Activated naive CD8-positive, alpha-beta T cell (primary cell): ENCODE measurements around the gene RANBP10.
A peak's percentile ranks its signal among the peaks of the same experiment; 100 is the strongest.
"Not testable (repeated sequence)": the region's sequence is repeated elsewhere in the genome, so short reads cannot be mapped to it uniquely, and the experiment has no call there.

ENCODE experiments used
- H3K27ac Mint-ChIP-seq: one replicate; pipeline ENCODE4 v1.8.0; 2021; ENCODE audit warnings: mixed read lengths
- H3K27me3 Mint-ChIP-seq: one replicate; pipeline ENCODE4 v1.8.0; 2021; ENCODE audit warnings: mixed read lengths
- H3K36me3 Mint-ChIP-seq: one replicate; pipeline ENCODE4 v1.8.0; 2021; ENCODE audit warnings: mixed read lengths
- H3K4me1 Mint-ChIP-seq: one replicate; pipeline ENCODE4 v1.8.0; 2021; ENCODE audit warnings: low read depth, mixed read lengths
- H3K4me3 Mint-ChIP-seq: one replicate; pipeline ENCODE4 v1.8.0; 2021; ENCODE audit warnings: mild to moderate bottlenecking, mixed read lengths
- H3K9me3 Mint-ChIP-seq: one replicate; pipeline ENCODE4 v1.8.0; 2021; ENCODE audit warnings: low read depth, mixed read lengths

Gene RANBP10

GRCh38 chr16:67708368-67708771, 98.0 kb downstream of the RANBP10 start:
- no peak overlapping the region for H3K4me3 Mint-ChIP-seq
- H3K27me3 Mint-ChIP-seq: no peaks in the 10 kb centered on the region
- H3K27ac Mint-ChIP-seq: no peak overlapping the region
- H3K9me3 Mint-ChIP-seq: no peaks in the 10 kb centered on the region
- H3K4me1 Mint-ChIP-seq: peaks cover 19% of the 10 kb centered on the region
- H3K36me3 Mint-ChIP-seq: no peaks in the 10 kb centered on the region

DNA sequence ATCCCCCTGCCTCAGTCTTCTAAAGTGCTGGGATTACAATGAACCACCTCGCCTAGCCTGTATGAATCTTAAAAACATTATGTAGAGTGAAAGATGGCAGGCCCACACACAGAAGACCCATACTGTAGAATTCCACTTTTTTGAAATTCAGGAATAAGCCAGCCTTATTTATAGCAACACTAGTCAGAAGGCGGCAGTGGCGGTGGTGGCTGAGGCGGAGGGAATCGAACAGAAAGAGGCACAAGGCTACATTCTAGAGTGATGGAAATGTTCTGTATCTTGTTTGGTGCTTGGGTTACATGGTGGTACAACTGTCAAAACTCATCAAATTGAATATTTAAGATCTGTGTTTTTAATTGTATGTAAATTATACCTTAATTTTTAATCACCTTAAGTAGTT, 98.6 kb downstream of the RANBP10 start:
- no peak overlapping the region for H3K4me3 Mint-ChIP-seq
- H3K9me3 Mint-ChIP-seq: no peaks in the 10 kb centered on the region
- no peak overlapping the region for H3K27ac Mint-ChIP-seq
- H3K4me1 Mint-ChIP-seq: peaks cover 23% of the 10 kb centered on the region
- H3K27me3 Mint-ChIP-seq: no peaks in the 10 kb centered on the region
- H3K36me3 Mint-ChIP-seq: no peaks in the 10 kb centered on the region

- Mint-ChIP-seq H3K27ac (no peak overlapping the region), H3K4me1 (peaks cover 26% of the 10 kb centered on the region), H3K9me3 (no peaks in the 10 kb centered on the region), H3K4me3 (no peak overlapping the region), H3K27me3 (no peaks in the 10 kb centered on the region), H3K36me3 (no peaks in the 10 kb centered on the region)
These were observed 99.2 kb downstream of the RANBP10 start for GRCh38 chr16:67707210-67707609.

DNA sequence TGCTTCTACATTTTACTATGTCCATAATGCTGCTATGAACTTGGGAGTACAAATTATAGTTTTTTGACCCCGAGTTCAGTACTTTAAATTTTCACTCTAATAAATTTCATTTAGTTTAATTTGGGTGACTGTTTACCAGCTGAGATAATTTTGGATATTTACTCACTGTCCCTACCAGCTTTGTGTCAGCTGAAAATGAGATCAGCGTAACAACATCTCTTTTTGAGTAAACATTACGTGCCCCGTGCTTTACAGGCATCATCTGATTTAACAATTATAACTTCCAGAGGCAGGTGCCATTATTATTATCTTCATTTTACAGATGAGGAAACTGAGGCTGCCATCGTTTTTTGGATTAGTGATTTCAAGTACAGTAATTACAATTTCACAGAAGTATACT, 102.2 kb downstream of the RANBP10 start:
- H3K27ac Mint-ChIP-seq: peak overlapping the region; percentile 70
- no peaks in the 10 kb centered on the region for H3K9me3 Mint-ChIP-seq
- peak overlapping the region; percentile 21 for H3K4me3 Mint-ChIP-seq
- H3K4me1 Mint-ChIP-seq: peaks cover 26% of the 10 kb centered on the region
- no peaks in the 10 kb centered on the region for H3K27me3 Mint-ChIP-seq
- peaks cover 2% of the 10 kb centered on the region for H3K36me3 Mint-ChIP-seq

- H3K27me3 Mint-ChIP-seq: no peaks in the 10 kb centered on the region
- H3K4me1 Mint-ChIP-seq: peaks cover 26% of the 10 kb centered on the region
- peak overlapping the region; percentile 70 for H3K27ac Mint-ChIP-seq
- peak overlapping the region; percentile 21 for H3K4me3 Mint-ChIP-seq
- peaks cover 3% of the 10 kb centered on the region for H3K36me3 Mint-ChIP-seq
- H3K9me3 Mint-ChIP-seq: no peaks in the 10 kb centered on the region
These were observed 102.7 kb downstream of the RANBP10 start for GRCh38 chr16:67703626-67704025.

DNA sequence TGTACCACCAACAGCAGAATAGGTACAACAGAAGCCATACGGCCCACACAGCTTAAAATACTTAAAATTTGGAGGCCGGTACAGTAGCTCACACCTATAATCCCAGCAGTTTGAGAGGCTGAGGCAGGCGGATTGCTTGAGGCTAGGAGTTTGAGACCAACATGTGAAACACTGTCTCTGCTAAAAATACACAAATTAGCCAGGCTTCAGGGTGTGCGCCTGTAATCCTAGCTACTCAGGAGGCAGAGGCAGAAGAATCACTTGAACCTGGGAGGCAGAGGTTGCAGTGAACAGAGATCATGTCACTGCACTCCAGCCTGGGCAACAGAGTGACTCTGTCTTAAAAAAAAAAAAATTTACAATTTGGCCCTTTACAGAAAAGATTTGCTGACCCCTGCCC, 104.2 kb downstream of the RANBP10 start:
- no peak overlapping the region for H3K4me3 Mint-ChIP-seq
- peaks cover 4% of the 10 kb centered on the region for H3K36me3 Mint-ChIP-seq
- H3K4me1 Mint-ChIP-seq: peaks cover 27% of the 10 kb centered on the region
- H3K9me3 Mint-ChIP-seq: no peaks in the 10 kb centered on the region
- H3K27ac Mint-ChIP-seq: no peak overlapping the region
- no peaks in the 10 kb centered on the region for H3K27me3 Mint-ChIP-seq

- no peaks in the 10 kb centered on the region for H3K27me3 Mint-ChIP-seq
- H3K27ac Mint-ChIP-seq: no peak overlapping the region
- no peak overlapping the region for H3K4me3 Mint-ChIP-seq
- peaks cover 4% of the 10 kb centered on the region for H3K36me3 Mint-ChIP-seq
- peaks cover 27% of the 10 kb centered on the region for H3K4me1 Mint-ChIP-seq
- no peaks in the 10 kb centered on the region for H3K9me3 Mint-ChIP-seq
These were observed 104.9 kb downstream of the RANBP10 start for GRCh38 chr16:67701420-67701819.

GRCh38 chr16:67699265-67699664, 107.1 kb downstream of the RANBP10 start:
- H3K9me3 Mint-ChIP-seq: no peaks in the 10 kb centered on the region
- H3K27ac Mint-ChIP-seq: no peak overlapping the region
- H3K4me3 Mint-ChIP-seq: no peak overlapping the region
- no peaks in the 10 kb centered on the region for H3K27me3 Mint-ChIP-seq
- H3K4me1 Mint-ChIP-seq: peaks cover 22% of the 10 kb centered on the region
- peaks cover 4% of the 10 kb centered on the region for H3K36me3 Mint-ChIP-seq

DNA sequence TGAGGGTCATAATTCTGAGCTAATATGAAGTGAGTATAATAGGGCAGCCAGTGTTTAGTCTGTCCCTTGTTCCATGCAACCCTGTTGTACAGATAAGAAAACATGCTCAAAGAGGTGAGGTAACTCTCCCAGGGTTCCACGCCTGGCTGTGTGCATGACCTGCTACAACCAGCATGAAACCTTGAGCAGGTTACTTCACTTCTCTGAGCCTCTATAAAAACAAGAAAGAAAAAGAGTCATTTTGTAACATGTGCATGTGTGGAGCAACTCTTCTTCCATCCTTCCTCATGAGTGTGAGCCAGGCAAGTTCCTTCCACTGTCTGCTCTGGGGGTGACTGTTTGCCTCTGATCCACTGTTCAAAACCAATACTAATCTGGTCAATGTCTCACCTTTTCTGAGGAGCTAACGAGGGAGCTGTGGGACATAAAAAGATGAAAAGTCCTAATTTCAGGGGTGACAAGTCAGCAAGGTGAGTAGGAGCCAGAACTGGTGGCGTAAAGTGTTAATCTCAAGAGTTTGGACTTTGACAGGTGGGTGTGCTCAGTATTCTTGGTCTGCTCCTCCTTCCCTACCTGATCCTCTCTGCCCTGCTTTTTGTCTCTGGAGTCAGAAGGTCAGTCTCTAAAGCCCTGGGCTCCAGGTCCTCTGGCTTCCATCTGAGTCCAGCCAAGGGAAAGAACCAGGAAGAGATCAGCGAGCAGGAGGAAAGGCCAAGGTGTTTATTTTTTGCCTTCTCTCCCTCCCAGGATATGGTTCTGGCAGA, 108.8 kb downstream of the RANBP10 start:
- H3K4me3 Mint-ChIP-seq: no peak overlapping the region
- H3K9me3 Mint-ChIP-seq: no peaks in the 10 kb centered on the region
- H3K36me3 Mint-ChIP-seq: peaks cover 4% of the 10 kb centered on the region
- H3K4me1 Mint-ChIP-seq: peaks cover 7% of the 10 kb centered on the region
- H3K27me3 Mint-ChIP-seq: no peaks in the 10 kb centered on the region
- H3K27ac Mint-ChIP-seq: no peak overlapping the region

DNA sequence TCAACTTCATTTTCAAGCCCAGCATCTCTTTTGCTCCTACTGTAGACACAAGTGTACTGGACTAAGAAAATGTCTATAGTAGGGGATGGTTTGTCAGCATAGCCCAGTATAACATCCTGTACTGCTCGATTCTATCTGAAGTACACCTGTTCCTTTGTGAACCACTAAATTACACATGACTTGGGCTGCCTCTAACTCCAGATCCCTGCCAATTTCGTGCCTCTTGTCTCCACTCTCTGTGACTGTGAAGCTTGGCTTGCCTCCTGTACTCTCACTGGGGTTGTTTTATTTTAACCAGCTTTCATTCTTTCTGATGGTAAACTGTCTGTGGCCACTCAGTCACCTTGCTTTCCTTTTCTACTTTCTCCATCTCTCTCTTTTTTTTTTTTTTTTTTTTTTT, 111.7 kb downstream of the RANBP10 start:
- Mint-ChIP-seq H3K4me1 (peaks cover 3% of the 10 kb centered on the region), H3K27ac (no peak overlapping the region), H3K27me3 (no peaks in the 10 kb centered on the region), H3K9me3 (no peaks in the 10 kb centered on the region), H3K36me3 (peaks cover 2% of the 10 kb centered on the region), H3K4me3 (no peak overlapping the region)

DNA sequence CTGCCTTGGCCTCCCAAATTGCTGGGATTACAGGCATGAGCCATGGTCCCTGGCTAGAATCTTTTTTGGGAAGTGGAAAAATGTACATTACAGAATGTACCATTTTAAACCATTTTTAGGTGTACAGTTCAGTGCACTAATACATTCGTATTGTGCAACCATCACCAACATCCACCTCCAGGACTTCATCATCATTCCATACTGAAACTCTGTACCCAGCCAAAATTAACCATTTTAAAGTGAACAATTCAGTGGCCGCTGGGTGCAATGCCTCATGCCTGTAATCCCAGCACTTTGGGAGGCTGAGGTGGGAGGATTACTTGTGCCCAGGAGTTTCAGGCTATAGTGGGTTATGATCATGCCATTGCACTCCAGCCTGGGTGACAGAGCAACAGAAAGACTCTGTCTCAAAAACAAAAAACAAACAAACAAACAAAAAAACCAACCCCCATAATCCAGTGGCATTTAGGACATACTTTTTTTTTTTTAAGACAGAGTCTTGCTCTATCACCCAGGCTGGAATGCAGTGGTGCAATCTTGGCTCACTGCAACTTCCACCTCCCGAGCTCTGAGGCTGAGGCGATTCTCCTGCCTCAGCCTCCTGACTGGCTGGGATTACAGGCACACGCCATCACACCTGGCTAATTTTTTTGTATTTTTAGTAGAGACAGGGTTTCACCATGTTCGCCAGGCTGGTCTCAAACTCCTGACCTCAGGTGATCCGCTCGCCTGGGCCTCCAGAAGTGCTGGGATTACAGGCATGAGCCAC, 112.7 kb downstream of the RANBP10 start:
- H3K4me3 Mint-ChIP-seq, H3K27me3 Mint-ChIP-seq, H3K27ac Mint-ChIP-seq, H3K4me1 Mint-ChIP-seq, H3K9me3 Mint-ChIP-seq, H3K36me3 Mint-ChIP-seq: not testable (repeated sequence)

- H3K4me1 Mint-ChIP-seq: peaks cover 3% of the 10 kb centered on the region
- H3K27ac Mint-ChIP-seq: no peak overlapping the region
- no peaks in the 10 kb centered on the region for H3K9me3 Mint-ChIP-seq
- H3K36me3 Mint-ChIP-seq: peaks cover 5% of the 10 kb centered on the region
- no peak overlapping the region for H3K4me3 Mint-ChIP-seq
- H3K27me3 Mint-ChIP-seq: no peaks in the 10 kb centered on the region
These were observed 120.8 kb downstream of the RANBP10 start for GRCh38 chr16:67685388-67686112.

- H3K4me3 Mint-ChIP-seq: no peak overlapping the region
- H3K27ac Mint-ChIP-seq: no peak overlapping the region
- H3K27me3 Mint-ChIP-seq: no peaks in the 10 kb centered on the region
- peaks cover 1% of the 10 kb centered on the region for H3K4me1 Mint-ChIP-seq
- H3K9me3 Mint-ChIP-seq: no peaks in the 10 kb centered on the region
- H3K36me3 Mint-ChIP-seq: peaks cover 5% of the 10 kb centered on the region
These were observed 122.6 kb downstream of the RANBP10 start for GRCh38 chr16:67683767-67684166.

- no peaks in the 10 kb centered on the region for H3K27me3 Mint-ChIP-seq
- H3K9me3 Mint-ChIP-seq: no peaks in the 10 kb centered on the region
- H3K4me1 Mint-ChIP-seq: no peaks in the 10 kb centered on the region
- H3K4me3 Mint-ChIP-seq: no peak overlapping the region
- no peak overlapping the region for H3K27ac Mint-ChIP-seq
- H3K36me3 Mint-ChIP-seq: peaks cover 3% of the 10 kb centered on the region
These were observed 126.1 kb downstream of the RANBP10 start for GRCh38 chr16:67679935-67680897.
